Peyer's patch (tissue), 4 donors: ENCODE results near the gene COL5A2.

ENCODE experiments used
- POLR2A ChIP-seq, 2 donors: fragments of 450-650 bp; IDR thresholded peaks; one replicate each; pipeline ENCODE4 v1.5.1; 2017; ENCODE audit warnings: antibody characterized with exemption in 2 of 2, mild to moderate bottlenecking in 2 of 2, moderate library complexity in 2 of 2
- TF ChIP-seq, protein P1 (sequence below), 6 experiments: fragments of 450-650 bp in 4 of 6; fragments of 200-600 bp in 2 of 6; sonication (generic) in 1 of 6; IDR thresholded peaks; one replicate each; pipeline ENCODE4 v1.5.1; 2017 to 2019; ENCODE audit warnings: antibody characterized with exemption in 6 of 6, mild to moderate bottlenecking in 3 of 6, moderate library complexity in 1 of 6

GRCh38 chr2:189013671-189014448 lies 165.7 kb downstream of the COL5A2 start:
- TF ChIP-seq POLR2A (IDR thresholded peaks at IDR 0.05): no peak
- TF ChIP-seq, protein P1, sequence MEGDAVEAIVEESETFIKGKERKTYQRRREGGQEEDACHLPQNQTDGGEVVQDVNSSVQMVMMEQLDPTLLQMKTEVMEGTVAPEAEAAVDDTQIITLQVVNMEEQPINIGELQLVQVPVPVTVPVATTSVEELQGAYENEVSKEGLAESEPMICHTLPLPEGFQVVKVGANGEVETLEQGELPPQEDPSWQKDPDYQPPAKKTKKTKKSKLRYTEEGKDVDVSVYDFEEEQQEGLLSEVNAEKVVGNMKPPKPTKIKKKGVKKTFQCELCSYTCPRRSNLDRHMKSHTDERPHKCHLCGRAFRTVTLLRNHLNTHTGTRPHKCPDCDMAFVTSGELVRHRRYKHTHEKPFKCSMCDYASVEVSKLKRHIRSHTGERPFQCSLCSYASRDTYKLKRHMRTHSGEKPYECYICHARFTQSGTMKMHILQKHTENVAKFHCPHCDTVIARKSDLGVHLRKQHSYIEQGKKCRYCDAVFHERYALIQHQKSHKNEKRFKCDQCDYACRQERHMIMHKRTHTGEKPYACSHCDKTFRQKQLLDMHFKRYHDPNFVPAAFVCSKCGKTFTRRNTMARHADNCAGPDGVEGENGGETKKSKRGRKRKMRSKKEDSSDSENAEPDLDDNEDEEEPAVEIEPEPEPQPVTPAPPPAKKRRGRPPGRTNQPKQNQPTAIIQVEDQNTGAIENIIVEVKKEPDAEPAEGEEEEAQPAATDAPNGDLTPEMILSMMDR (IDR thresholded peaks at IDR 0.05): no peak
